ENCODE measurements around the gene MAGEC2. TPM values are rescaled to one million over a fixed set of nuclear protein-coding genes. Genes with fewer than 3 reads are reported as not detected.

MAGEC2 gene
- not detected in 2 replicates for total RNA-seq

DNA sequence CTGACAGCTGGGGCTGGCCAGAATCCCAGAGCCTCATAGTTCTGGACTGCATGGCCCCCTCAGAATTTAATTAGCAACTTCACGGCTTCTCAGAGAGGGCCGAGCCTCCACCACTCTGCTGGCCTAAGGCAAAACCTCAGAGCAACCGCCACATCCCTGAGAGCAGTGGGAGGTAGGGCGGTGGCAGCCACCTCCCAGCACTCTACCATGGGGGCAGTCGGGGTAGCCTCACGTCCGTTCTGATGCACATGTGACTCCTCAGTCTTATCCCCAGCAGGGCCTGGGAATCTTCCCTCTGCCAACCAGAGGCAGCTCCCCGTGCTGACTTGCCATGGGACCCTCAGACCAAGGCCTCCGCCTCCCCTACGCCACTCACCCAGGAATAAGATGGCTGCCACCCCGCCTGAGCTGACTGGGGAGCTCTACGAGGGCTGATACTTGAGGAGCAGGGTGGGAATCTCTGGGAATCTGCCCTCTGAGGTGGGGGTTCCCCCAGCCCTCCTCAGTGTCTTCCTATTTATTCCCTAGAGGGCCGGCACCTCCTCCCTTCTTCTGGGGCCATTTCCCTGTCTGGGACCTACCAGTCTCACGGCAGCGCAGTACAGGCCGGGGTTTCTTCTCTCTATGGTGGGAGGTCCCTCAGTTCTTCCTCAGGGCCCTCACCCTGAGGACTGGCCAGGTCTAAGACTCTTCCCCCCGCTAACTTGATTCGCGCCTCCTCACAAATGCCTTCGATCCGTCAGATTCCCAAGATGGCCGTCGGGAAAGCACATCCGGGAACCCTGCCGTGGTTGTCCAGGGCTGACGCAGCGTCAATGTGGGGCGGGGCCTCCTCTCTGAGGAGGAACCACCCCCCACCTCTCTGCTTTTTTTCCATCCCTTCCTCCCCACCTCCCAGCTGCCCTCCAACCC is at the start of gene MAGEC2:
Gene MAGEC2 (minus strand): TSS at position 769 of the 912 bp plus-strand sequence. CDS start 1,303 bp downstream, outside the sequence.
- no peaks in the 10 kb centered on the region for H3K27me3 ChIP-seq (ENCODE audit: control insufficient read depth, insufficient read depth, low read length)

DNA sequence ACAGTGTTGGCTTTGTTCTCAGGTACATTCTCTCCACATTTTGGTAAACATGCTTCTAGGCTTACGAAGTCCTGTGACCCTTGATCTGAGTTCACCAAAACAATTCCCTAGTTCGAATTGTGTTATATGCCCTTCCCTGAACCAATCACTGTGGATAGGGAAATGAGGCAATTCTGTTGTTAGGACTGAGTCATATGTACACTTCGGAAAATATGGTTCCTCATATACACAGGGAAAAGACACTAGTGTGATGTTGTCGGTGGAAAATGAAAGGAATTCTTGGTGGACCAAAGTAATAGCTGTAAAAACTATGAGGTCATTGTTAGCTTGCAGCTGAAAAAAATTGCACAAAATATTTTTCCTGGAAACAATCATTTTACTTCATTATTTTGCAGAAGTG is 46.6 kb upstream of the MAGEC2 start:
- H3K36me3 ChIP-seq (ENCODE audit: control insufficient read depth, insufficient read depth, low read length): no peaks in the 10 kb centered on the region
- FAIRE-seq: no peak
- no peaks in the 10 kb centered on the region for H3K27me3 ChIP-seq (ENCODE audit: control insufficient read depth, insufficient read depth, low read length)
- no peak overlapping the region for H3K4me3 ChIP-seq (ENCODE audit: low read depth, low read length)
- TF ChIP-seq, protein P1, sequence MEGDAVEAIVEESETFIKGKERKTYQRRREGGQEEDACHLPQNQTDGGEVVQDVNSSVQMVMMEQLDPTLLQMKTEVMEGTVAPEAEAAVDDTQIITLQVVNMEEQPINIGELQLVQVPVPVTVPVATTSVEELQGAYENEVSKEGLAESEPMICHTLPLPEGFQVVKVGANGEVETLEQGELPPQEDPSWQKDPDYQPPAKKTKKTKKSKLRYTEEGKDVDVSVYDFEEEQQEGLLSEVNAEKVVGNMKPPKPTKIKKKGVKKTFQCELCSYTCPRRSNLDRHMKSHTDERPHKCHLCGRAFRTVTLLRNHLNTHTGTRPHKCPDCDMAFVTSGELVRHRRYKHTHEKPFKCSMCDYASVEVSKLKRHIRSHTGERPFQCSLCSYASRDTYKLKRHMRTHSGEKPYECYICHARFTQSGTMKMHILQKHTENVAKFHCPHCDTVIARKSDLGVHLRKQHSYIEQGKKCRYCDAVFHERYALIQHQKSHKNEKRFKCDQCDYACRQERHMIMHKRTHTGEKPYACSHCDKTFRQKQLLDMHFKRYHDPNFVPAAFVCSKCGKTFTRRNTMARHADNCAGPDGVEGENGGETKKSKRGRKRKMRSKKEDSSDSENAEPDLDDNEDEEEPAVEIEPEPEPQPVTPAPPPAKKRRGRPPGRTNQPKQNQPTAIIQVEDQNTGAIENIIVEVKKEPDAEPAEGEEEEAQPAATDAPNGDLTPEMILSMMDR (IDR thresholded peaks at IDR 0.05; ENCODE audit: insufficient read depth, low read length, severe bottlenecking): no peak
- DNase-seq (ENCODE audit: low read depth): peak; percentile 81

More for the DNA sequence above, at the start of gene MAGEC2:
- FAIRE-seq (no peak), DNase-seq (ENCODE audit: low read depth) (no peak)
- Histone ChIP-seq H3K36me3 (ENCODE audit: control insufficient read depth, insufficient read depth, low read length) (no peaks in the 10 kb centered on the region), H3K4me3 (ENCODE audit: low read depth, low read length) (no peak within 1 kb of the TSS)
- TF ChIP-seq, protein P1 (IDR thresholded peaks at IDR 0.05; ENCODE audit: insufficient read depth, low read length, severe bottlenecking): no peak

DNA sequence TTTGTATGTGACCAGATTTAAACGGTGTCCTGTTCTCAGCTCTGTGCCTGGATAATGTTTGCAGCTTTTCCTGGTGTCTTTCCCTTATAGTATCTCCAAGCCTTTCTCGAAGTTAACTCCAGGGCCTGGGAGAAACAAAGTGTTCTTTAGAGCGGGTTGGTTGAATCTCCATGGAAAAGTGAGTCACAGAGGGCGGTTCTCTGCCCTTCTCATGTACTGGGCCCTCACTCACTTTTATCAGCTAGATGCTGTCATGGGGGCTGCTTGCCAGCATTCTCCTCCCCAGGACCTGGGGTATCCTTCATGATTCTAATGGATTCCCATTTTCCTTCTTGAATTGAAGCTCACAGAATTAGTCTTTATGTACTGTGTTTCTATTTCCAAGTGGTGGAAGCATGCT is 46.1 kb upstream of the MAGEC2 start:
- TF ChIP-seq, protein P1 (IDR thresholded peaks at IDR 0.05; ENCODE audit: insufficient read depth, low read length, severe bottlenecking): no peak
- no peaks in the 10 kb centered on the region for H3K27me3 ChIP-seq (ENCODE audit: control insufficient read depth, insufficient read depth, low read length)
- H3K36me3 ChIP-seq (ENCODE audit: control insufficient read depth, insufficient read depth, low read length): no peaks in the 10 kb centered on the region
- DNase-seq (ENCODE audit: low read depth): peak; percentile 13
- peak; percentile 58 for FAIRE-seq
- no peak overlapping the region for H3K4me3 ChIP-seq (ENCODE audit: low read depth, low read length)

DNA sequence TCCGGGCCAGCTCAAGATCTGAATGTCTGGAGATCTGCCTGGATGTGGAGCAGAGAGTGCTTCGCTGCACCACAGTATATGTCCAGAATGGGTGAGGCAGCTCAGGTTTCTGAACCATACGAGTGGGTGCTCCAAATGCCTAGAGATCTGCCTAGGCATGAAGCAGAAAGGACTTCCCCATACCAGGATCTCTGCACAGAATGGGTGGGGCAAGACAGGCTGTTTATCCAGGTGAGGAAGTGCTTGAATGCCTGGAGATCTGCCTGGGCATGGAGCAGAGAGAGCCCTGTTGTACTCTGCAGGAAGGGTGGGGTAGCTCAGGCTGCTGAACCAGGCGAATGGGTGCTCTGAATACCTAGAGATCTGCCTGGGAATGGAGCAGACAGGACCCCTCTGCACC is 45.4 kb upstream of the MAGEC2 start:
- Histone ChIP-seq H3K36me3 (ENCODE audit: control insufficient read depth, insufficient read depth, low read length) (no peaks in the 10 kb centered on the region), H3K4me3 (ENCODE audit: low read depth, low read length) (no peak overlapping the region), H3K27me3 (ENCODE audit: control insufficient read depth, insufficient read depth, low read length) (no peaks in the 10 kb centered on the region)
- TF ChIP-seq, protein P1 (IDR thresholded peaks at IDR 0.05; ENCODE audit: insufficient read depth, low read length, severe bottlenecking): no peak
- DNase-seq (ENCODE audit: low read depth): peak; percentile 87
- peak; percentile 47 for FAIRE-seq

DNA sequence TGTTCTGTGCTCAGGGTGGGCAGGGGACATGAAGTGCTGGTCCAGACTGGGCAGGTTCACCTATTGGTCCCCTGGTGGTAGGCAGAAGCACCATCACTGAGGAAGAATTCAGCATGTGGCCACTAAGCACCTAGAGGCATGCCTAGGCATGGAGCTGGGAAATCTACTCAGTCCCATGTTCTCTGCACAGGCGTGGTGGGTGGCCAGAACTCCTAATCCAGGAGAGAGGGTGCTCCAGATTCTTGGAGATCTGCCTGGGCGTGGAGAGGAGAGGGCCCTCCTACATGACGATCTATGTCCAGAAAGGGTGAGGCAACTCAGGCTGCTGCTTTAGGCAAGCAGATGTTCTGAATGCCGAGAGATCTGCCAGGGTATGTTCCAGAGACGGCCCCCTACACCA is 44.6 kb upstream of the MAGEC2 start:
- TF ChIP-seq, protein P1 (IDR thresholded peaks at IDR 0.05; ENCODE audit: insufficient read depth, low read length, severe bottlenecking): peak; percentile 20
- FAIRE-seq (no peak), DNase-seq (ENCODE audit: low read depth) (peak; percentile 69)
- H3K36me3 ChIP-seq (ENCODE audit: control insufficient read depth, insufficient read depth, low read length): no peaks in the 10 kb centered on the region
- no peak overlapping the region for H3K4me3 ChIP-seq (ENCODE audit: low read depth, low read length)
- H3K27me3 ChIP-seq (ENCODE audit: control insufficient read depth, insufficient read depth, low read length): no peaks in the 10 kb centered on the region

Measured in bronchial epithelial cell (primary cell).